NCI-H146 (cell line): ENCODE data around the gene DMXL1.
A peak's percentile ranks its signal among the peaks of the same experiment; 100 is the strongest.

Source experiments
- DNase-seq: peaks from one replicate; lab custom pipeline; 2025; lab: John Stamatoyannopoulos, UW

DMXL1 gene

GRCh38 chr5:119070828-119071560, at the start of gene DMXL1:
TSS of gene DMXL1 (plus strand) at chr5:119071087. CDS start at chr5:119071570, 483 bp downstream.
- peak; percentile 97 for DNase-seq

GRCh38 chr5:119021149-119021732, 49.6 kb upstream of the DMXL1 start:
- DNase-seq: no peak

GRCh38 chr5:119022017-119022745, 48.7 kb upstream of the DMXL1 start:
- DNase-seq: no peak

- DNase-seq: no peak
Observed at GRCh38 chr5:119022773-119023172, 48.1 kb upstream of the DMXL1 start.

- no peak for DNase-seq
Observed at GRCh38 chr5:119028575-119028974, 42.3 kb upstream of the DMXL1 start.

- DNase-seq: no peak
Observed at GRCh38 chr5:119031011-119031886, 39.6 kb upstream of the DMXL1 start.

- DNase-seq: no peak
Observed at GRCh38 chr5:119031905-119032304, 39.0 kb upstream of the DMXL1 start.

GRCh38 chr5:119032656-119033055, 38.2 kb upstream of the DMXL1 start:
- DNase-seq: no peak

GRCh38 chr5:119033135-119033534, 37.8 kb upstream of the DMXL1 start:
- DNase-seq: no peak

- DNase-seq: no peak
Observed at GRCh38 chr5:119036101-119036762, 34.7 kb upstream of the DMXL1 start.

GRCh38 chr5:119037496-119038215, 33.2 kb upstream of the DMXL1 start:
- DNase-seq: no peak

- no peak for DNase-seq
Observed at GRCh38 chr5:119048246-119048645, 22.6 kb upstream of the DMXL1 start.

- no peak for DNase-seq
Observed at GRCh38 chr5:119049824-119050449, 20.9 kb upstream of the DMXL1 start.

GRCh38 chr5:119054101-119054500, 16.8 kb upstream of the DMXL1 start:
- no peak for DNase-seq

GRCh38 chr5:119055294-119055693, 15.6 kb upstream of the DMXL1 start:
- DNase-seq: no peak

GRCh38 chr5:119058979-119059529, 11.8 kb upstream of the DMXL1 start:
- DNase-seq: no peak

- no peak for DNase-seq
Observed at GRCh38 chr5:119059740-119060255, 11.1 kb upstream of the DMXL1 start.

- DNase-seq: no peak
Observed at GRCh38 chr5:119063579-119064379, 7.1 kb upstream of the DMXL1 start.

- no peak for DNase-seq
Observed at GRCh38 chr5:119067450-119067849, 3.4 kb upstream of the DMXL1 start.
